Endothelial cell of umbilical vein (primary cell): Measurements from ENCODE around the gene SCTR. TPM values are rescaled to one million over a fixed set of nuclear protein-coding genes. Genes with fewer than 3 reads are reported as not detected.

Experiments
- BruUV-seq: library from RNA; stranded (reverse); fragments of 400-500 nt; replicated peaks from 2 replicates; lab custom pipeline; 2021; lab: Mats Ljungman, UMichigan
- CTCF ChIA-PET: fragments of 300-600, 350-600 bp; sonication (Branson Sonifier 250); formaldehyde crosslinking; loops from one replicate; lab custom pipeline; 2021; ENCODE audit warnings: antibody characterized with exemption, inconsistent platforms; lab: Charles Lee
- POLR2A ChIA-PET: fragments of 300-600, 350-600 bp; sonication (Branson Sonifier 250); formaldehyde crosslinking; loops from one replicate; lab custom pipeline; 2021; ENCODE audit warnings: antibody characterized with exemption, inconsistent platforms; lab: Charles Lee
- DNase-seq: peaks from one replicate; pipeline ENCODE4 v3.0.0-alpha.2; 2011; ENCODE audit warnings: low read depth, low spot score
- FAIRE-seq: peaks from 2 replicates; lab custom pipeline; 2011; peaks lifted over from hg19 to GRCh38; lab: Jason Lieb, UNC
- H2AFZ ChIP-seq: 2 replicates; pipeline ENCODE4 v1.6.0; 2012; ENCODE audit warnings: low read depth, low read length, control low read depth, inconsistent platforms
- H3K27ac ChIP-seq: 2 replicates; pipeline ENCODE4 v1.5.1; 2011; ENCODE audit warnings: low read depth, mild to moderate bottlenecking, control low read depth, low read length, moderate library complexity; ENCODE audit not compliant: insufficient read depth
- H3K27me3 ChIP-seq, 2 experiments: 2 replicates each; pipeline versions ENCODE4 v1.6.0 to v1.6.1; 2011; ENCODE audit warnings: low read length in 2 of 2, mixed read lengths in 1 of 2; ENCODE audit not compliant: control insufficient read depth in 2 of 2, insufficient read depth in 2 of 2
- H3K36me3 ChIP-seq, 2 experiments: 2 replicates in 1 of 2; 3 replicates in 1 of 2; pipeline ENCODE4 v1.5.1; 2011; ENCODE audit warnings: low read length in 2 of 2, mild to moderate bottlenecking in 1 of 2, moderate library complexity in 1 of 2; ENCODE audit not compliant: control insufficient read depth in 2 of 2, insufficient read depth in 2 of 2; ENCODE audit errors: extremely low read depth in 1 of 2
- H3K4me1 ChIP-seq: 3 replicates; pipeline ENCODE4 v1.5.1; 2011; ENCODE audit warnings: mild to moderate bottlenecking, low read length; ENCODE audit not compliant: control insufficient read depth, insufficient read depth; ENCODE audit errors: extremely low read depth
- H3K4me2 ChIP-seq: 2 replicates; pipeline ENCODE4 v1.6.1; 2011; ENCODE audit warnings: low read length, control low read depth, mixed read lengths; ENCODE audit not compliant: insufficient read depth
- H3K4me3 ChIP-seq, 3 experiments: fragments of 200-600 bp in 1 of 3; sonication (generic), shearing (Covaris generic) in 1 of 3; replicated peaks in 1 of 3; 2 replicates each; pipeline ENCODE4 v1.5.1; 2011 to 2016; ENCODE audit warnings: control low read depth in 3 of 3, low read length in 3 of 3, mild to moderate bottlenecking in 2 of 3, inconsistent platforms in 1 of 3, low read depth in 1 of 3, moderate library complexity in 1 of 3; ENCODE audit not compliant: insufficient read depth in 1 of 3
- H3K79me2 ChIP-seq: 2 replicates; pipeline ENCODE4 v1.6.0; 2012; ENCODE audit warnings: low read length, inconsistent platforms; ENCODE audit not compliant: control insufficient read depth, insufficient read depth
- H3K9ac ChIP-seq: replicated peaks from 2 replicates; pipeline ENCODE3; 2011; ENCODE audit warnings: low read length, control low read depth; ENCODE audit not compliant: insufficient read depth; ENCODE audit errors: extremely low read depth
- H3K9me1 ChIP-seq: replicated peaks from 3 replicates; pipeline ENCODE4 v1.6.0; 2011; ENCODE audit warnings: mild to moderate bottlenecking, low read length; ENCODE audit not compliant: control insufficient read depth, insufficient read depth; ENCODE audit errors: extremely low read depth
- H3K9me3 ChIP-seq: replicated peaks from 2 replicates; pipeline ENCODE4 v1.5.1; 2012; ENCODE audit warnings: low read length, inconsistent platforms; ENCODE audit not compliant: control insufficient read depth, insufficient read depth
- H4K20me1 ChIP-seq: replicated peaks from 2 replicates; pipeline ENCODE3; 2011; ENCODE audit warnings: mild to moderate bottlenecking, low read length; ENCODE audit not compliant: control insufficient read depth, insufficient read depth; ENCODE audit errors: extremely low read depth
- GATA2 ChIP-seq: IDR thresholded peaks from 2 replicates; pipeline ENCODE4 v1.7.0; 2011; ENCODE audit warnings: low read depth, mild to moderate bottlenecking, moderate library complexity, mixed read lengths, low read length; ENCODE audit not compliant: insufficient read length, insufficient read depth
- JUN ChIP-seq: IDR thresholded peaks from 2 replicates; pipeline ENCODE4 v1.6.1; 2011; ENCODE audit warnings: borderline replicate concordance, low read depth; ENCODE audit not compliant: insufficient read length, insufficient read depth
- MAX ChIP-seq: IDR thresholded peaks from 2 replicates; pipeline ENCODE4 v1.6.1; 2011; ENCODE audit not compliant: insufficient read depth, insufficient read length
- MYC ChIP-seq: IDR thresholded peaks from one replicate; pipeline ENCODE4 v1.6.1; 2011; ENCODE audit warnings: mild to moderate bottlenecking, low read depth, low read length
- POLR2AphosphoS5 ChIP-seq: IDR thresholded peaks from 2 replicates; pipeline ENCODE4 v1.6.1; 2012; ENCODE audit warnings: low read depth, mild to moderate bottlenecking, control low read depth, low read length, moderate library complexity; ENCODE audit not compliant: insufficient read depth
- dilution Hi-C: fragments of 300-500 bp; cut with MboI; formaldehyde crosslinking; loops from one replicate; pipeline ENCODE4 v1.15.0; 2019; ENCODE audit warnings: low sequenced_read_pairs; ENCODE audit not compliant: extremely low pct_ligation_motif_present
- intact Hi-C: fragments of 100-400 bp; cut with micrococcal nuclease; formaldehyde crosslinking; loops from one replicate; pipeline ENCODE4 v1.10.0; 2022
- polyA plus RNA-seq, 4 experiments: library from polyadenylated mRNA; depleted of rRNA in 3 of 4; stranded (reverse) in 3 of 4; unstranded in 1 of 4; fragments of >200 nt; gene quantifications; 2 replicates each; pipeline versions ENCODE4 v1.2.1 to v1.2.3, GENCODE V29; 2011 to 2012; ENCODE audit warnings: missing spikeins in 1 of 4
- total RNA-seq: library from RNA; stranded (reverse); gene quantifications from 2 replicates; pipeline ENCODE4 v1.2.3, GENCODE V29; 2021

Gene SCTR
- total and polyA plus RNA-seq, 2 donors (not counting 3 experiments of a cell fraction or from before 2014, with no cell fraction given), result not detected

- no peaks in the 10 kb centered on the region for H3K36me3 ChIP-seq
- no peaks in the 10 kb centered on the region for H3K79me2 ChIP-seq
- H3K9me3 ChIP-seq, result no peaks in the 10 kb centered on the region
- H3K4me1 ChIP-seq, result peaks cover 3% of the 10 kb centered on the region
- TF ChIP-seq GATA2 (no peak), MAX (no peak), MYC (no peak), JUN (no peak), POLR2AphosphoS5 (no peak)
- no peak overlapping the region for H2AFZ ChIP-seq
- ChIA-PET CTCF (interaction anchor here (2.0 kb wide), 1 partner anchor 13 kb away, joined by 8 read pairs; no protein-coding TSS in a partner anchor), POLR2A (no interaction called here)
- no peaks in the 10 kb centered on the region for H3K9me1 ChIP-seq
- dilution Hi-C loops (no loop called here), intact Hi-C loops (no loop called here)
- H3K27ac ChIP-seq, result no peak overlapping the region
- FAIRE-seq (no peak), DNase-seq (no peak)
- no peak overlapping the region for H3K9ac ChIP-seq
- no peaks in the 10 kb centered on the region for H4K20me1 ChIP-seq
- no TSS peak for BruUV-seq
- no peak overlapping the region for H3K4me3 ChIP-seq
- no peak overlapping the region for H3K4me2 ChIP-seq
- H3K27me3 ChIP-seq, result peaks cover 0 to 1% of the 10 kb centered on the region in 2 experiments
Observed at GRCh38 chr2:119488245-119489214, 35.8 kb downstream of the SCTR start.
